ENCODE measurements around the gene RRP36.
A peak's percentile ranks its signal among the peaks of the same experiment; 100 is the strongest.
"Not testable (repeated sequence)": the region's sequence is repeated elsewhere in the genome, so short reads cannot be mapped to it uniquely, and the experiment has no call there.

The RRP36 gene

GRCh38 chr6:43038727-43039126 is 17.3 kb downstream of the RRP36 start:
- DNase-seq, result no peak

- DNase-seq, result no peak
Measured at GRCh38 chr6:43040542-43041257, 19.3 kb downstream of the RRP36 start.

GRCh38 chr6:43041475-43041874 is 20.1 kb downstream of the RRP36 start:
- not testable (repeated sequence) for DNase-seq

DNA sequence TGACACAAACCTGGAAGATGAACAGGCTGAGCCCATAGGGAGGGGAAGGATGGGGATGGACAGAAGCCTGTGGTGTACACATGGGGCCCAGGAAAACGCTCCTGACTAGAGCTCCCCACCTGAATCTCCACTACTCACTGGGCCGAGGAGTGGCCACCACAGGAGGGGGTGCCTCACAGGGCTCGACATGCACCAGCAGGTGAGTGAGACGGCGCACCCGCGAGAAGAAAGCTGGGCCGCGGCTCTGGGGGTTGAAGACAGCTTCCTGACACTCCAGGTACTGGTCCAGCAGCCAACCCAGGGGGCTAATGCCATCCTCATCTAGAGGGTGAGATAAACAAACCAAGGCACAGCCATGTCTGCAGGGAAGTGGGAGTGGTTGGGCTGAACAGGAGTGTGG is 21.9 kb downstream of the RRP36 start:
- DNase-seq, result no peak

DNA sequence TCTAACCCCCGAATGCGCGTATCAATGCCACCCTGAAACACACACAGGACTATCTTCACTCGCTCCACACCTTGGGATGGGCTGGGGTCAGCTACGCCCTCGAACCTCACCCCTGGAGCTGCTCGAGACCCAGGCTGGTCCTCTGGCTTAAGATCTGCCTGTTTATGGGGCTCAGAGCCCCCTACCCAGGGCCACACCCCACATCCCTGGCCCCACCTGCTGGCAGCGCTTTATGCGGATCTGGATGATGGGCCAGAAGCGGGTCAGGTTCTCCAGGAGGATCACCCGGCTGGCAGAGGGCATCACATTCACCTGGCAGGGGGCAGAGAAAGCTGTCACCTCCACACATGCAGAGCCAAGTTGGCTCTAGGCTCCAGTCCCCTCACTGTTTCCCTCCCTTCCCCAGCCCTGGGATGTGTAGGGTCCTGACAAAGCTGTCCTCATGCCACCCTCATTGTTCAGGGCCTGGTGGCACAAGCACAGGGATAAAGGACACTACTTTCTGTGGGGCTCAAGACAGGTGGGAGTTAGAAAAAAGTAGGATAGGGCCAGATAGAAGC is 24.0 kb downstream of the RRP36 start:
- no peak for DNase-seq

GRCh38 chr6:43047998-43048397 is 26.6 kb downstream of the RRP36 start:
- no peak for DNase-seq

DNA sequence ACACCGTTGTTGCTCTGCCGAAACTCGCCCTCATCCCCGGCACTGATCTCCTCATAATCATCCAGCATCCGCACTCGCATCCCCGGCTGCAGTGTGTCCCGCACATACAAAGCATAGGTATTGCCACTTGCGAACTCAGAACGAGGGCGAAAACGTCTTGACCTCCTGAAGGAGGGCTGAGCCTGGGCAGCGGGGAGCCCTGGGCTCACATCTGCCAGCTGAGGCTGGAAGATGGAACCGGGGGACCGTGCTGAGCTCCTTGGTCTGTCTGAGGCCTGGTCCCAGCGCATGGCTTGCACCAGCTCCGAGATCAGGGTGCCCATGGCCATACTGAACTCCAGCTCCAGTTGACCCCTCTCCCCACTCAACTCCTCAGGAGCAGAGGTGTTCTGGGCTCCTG is 29.6 kb downstream of the RRP36 start:
- DNase-seq, result no peak

GRCh38 chr6:43052225-43052841 is 30.9 kb downstream of the RRP36 start:
- DNase-seq, result no peak

- peak in 2 of 3 experiments; percentile 35 to 42 for DNase-seq
Measured at GRCh38 chr6:43052842-43053544, 31.6 kb downstream of the RRP36 start.

DNA sequence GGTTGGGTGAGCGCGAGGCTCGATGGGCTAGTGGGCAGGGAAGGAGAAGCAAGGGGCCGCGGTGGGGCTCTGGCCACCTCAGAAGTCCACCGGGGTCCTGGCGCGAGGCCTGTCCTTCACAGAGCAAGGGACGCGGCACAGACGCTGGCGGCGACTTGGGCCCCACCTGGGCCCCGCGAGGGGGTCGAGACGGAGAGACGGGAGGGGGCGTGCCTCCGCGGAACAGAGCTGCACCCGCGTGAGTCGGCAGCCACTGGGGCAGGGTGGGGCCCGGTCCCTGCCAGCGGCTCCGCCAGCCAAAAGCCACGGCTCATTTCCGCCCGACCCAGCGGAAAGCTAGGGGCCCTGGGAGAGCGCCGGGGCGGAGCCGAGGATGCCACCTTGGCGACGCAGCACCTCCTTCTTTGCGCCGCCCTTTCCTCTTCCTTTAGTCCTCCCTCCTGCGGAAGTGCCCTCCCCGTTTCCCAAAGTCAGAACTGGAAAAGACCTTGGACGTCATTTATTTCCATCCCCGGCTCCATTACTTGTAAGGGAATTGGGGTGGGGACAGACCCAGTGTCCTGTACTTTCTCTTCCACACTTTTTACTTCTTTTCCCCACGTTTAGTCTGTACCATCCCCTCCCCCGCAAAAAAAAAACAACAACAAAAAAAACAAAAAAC is 32.3 kb downstream of the RRP36 start, which contains the start of gene CUL7:
Gene CUL7, minus strand, starts transcription at position 307 of the 661 bp plus-strand sequence. CDS start 1,063 bp downstream, outside the sequence.
- DNase-seq, result peak; percentile 88 to 96 (median 92)

- DNase-seq, result peak in 1 of 3 experiments; percentile 15
Measured at GRCh38 chr6:43054206-43054943, 33.0 kb downstream of the RRP36 start.

DNA sequence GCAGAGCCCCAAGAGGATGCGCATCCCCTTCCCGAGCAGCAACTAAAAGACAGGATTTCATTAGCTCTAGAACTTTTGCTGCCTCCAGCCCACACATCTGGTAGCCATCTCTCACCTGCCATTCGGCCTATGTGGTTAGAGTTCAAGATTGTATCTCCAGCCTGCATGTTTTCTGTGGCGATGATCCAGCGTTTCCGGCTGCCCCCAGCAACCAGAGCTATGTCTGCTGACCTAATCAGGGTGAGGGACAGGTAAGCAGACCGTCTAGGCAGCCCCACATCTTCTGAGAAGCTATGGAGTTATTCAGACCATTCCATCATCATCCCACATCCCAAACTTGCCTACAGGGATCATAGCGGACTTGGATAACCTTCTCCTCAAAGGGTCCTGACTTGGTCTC is 34.5 kb downstream of the RRP36 start:
- no peak for DNase-seq

- DNase-seq, result no peak
Measured at GRCh38 chr6:43058531-43058930, 37.1 kb downstream of the RRP36 start.

DNA sequence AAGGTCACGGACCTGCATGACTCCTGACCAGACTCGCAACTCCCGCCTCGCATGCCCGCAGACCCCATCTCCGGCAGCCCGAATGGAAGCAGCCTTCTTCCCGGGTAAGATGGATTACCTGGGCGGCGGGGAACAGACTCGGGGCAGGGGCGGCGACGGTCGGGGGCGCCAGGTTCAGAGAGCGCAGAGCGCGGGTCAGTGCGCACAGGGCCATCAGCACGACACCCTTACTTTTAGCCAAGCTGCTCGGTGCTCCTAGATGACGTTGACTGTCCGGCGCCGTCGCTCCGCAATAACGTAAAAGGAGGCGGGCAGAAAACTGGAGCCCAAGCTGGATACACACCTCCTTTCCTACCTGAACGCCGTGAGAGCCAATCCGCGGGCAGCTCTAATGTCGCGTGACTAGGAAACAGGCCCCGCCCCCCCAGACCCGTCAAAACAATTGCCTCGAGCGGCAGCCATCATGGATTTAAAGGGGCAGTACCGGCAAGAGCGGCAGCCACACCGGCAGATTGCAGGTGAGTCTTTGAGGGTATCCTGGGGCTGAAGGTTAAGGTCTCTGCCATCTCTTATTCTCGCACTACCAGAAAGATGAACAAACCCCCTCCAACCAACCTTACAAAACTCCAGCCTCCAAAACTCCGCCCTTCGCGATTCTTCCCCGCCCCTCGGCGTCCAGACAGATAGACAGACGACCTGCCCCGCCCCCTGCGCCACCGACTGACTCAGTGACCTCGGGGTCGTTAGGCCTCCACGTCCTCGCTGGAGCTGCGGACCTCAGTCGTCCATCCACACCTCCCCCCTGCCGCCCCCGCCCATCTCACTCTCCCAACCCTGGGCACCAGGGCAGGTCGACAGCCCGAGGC is 38.0 kb downstream of the RRP36 start, which contains the start of the genes KLC4 and MRPL2:
Gene KLC4, plus strand, starts transcription at position 464 of the 866 bp plus-strand sequence. CDS start 1,705 bp downstream, outside the sequence.
Gene MRPL2, minus strand, starts transcription at position 267 of the 866 bp plus-strand sequence. Its CDS starts 53 bp downstream, at position 214.
- peak; percentile 98 to 99 (median 98) for DNase-seq

DNA sequence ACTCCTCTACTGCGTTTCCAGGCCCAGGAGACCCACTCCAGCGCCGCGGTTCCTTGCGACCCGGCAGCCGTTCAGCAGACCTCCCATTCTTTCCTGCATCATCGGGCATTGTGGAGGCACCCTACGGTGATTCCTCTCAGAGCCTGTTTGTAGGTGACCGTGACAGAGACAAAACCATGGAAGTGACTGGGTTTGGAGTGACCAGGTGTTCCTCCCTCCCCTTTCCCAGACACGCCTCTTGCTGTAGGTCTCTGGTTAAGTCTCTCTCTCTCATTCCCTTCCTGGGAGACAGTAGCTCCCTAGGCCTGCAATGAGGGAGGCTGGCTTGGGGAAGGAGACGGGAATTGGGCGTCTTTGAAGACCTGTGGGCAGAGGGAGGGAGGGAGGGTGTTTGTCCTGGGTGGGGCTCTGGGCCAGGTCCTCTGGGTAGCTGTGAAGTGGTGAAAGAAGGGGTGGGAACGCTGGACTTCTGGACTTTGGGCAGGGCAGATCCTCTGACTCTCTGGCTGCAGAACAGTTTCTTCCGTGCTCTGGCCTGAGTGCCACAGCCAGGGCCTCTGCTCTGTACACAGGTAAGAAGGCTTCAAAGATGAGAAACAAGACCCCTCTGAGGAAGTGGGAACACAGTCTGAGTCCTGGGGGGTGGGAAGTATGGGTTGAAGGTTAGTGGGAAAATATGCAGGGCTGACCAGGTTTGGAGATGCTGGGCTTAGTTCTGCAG is 38.8 kb downstream of the RRP36 start:
- DNase-seq, result peak; percentile 28 to 72 (median 62)

- no peak for DNase-seq
Measured at GRCh38 chr6:43060755-43061633, 39.6 kb downstream of the RRP36 start.

GRCh38 chr6:43061861-43062260 is 40.4 kb downstream of the RRP36 start:
- no peak for DNase-seq

DNA sequence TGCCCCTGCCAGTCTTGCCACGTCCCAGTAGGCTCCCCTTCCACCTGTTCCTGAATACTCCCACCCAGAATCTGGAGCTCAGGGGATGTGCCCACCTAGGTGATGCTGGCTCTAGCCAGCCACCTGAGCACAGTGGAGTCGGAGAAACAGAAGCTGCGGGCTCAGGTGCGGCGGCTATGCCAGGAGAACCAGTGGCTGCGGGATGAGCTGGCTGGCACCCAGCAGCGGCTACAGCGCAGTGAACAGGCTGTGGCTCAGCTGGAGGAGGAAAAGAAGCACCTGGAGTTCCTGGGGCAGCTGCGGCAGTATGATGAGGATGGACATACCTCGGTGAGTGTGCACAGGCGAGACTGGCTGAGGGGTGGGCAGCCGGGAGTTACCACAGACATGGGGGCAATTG is 41.4 kb downstream of the RRP36 start:
- DNase-seq, result no peak

DNA sequence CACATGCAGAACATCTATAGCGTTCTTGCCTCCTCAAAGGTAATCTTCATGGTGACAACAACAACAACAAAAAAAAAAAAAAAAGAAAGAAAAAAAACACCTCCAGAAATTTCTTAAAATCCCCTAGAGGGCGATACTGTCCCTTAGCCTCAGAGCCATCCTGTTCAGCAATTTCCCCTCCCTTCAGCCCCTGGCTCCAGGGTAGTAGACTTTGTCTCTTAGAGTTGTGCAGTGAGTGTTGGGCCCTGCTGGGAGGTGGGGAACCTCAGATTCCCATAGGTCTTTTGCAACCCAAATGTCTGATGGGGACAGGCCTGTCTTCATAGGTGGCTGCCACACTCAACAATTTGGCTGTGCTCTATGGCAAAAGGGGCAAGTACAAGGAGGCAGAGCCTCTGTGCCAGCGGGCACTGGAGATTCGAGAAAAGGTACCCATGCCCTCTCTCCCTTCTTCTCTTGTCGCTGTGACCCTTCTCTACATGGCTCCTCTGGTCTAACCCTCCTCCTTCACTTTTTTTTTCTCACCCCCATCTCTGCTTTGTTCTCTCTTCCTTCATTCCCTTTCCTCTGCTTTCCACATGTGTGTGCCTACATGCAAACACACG is 48.7 kb downstream of the RRP36 start:
- peak; percentile 25 to 50 (median 28) for DNase-seq
